ENCODE measurements around the gene KAZN. TPM values are rescaled to one million over a fixed set of nuclear protein-coding genes. Genes with fewer than 3 reads are reported as not detected.

KAZN gene
- polyA plus RNA-seq, 1 of the 3 experiments (the other 2 are of a cell fraction), result 6.8 TPM

DNA sequence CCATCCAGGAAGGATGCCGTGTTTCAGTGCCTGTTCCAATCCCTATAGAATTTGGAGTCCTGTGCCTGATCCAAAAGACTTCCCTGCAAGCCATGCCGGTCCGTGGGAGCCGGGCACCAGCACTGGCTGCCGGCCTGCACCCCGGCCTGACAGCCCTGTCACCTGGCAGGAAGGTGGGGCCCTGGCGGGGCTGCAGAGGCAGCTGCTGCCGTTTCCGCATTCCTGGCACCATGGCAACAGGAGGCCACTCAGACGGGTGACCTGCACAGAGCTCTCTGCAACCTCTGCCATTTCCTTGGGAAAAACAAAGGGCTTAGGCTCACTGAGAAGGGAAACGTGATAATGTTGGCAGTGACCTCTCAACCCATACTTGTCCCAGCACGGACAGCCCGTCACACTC lies 491.9 kb downstream of the KAZN start:
- Histone ChIP-seq H4K20me1 (ENCODE audit: insufficient read depth) (no peaks in the 10 kb centered on the region), H3K9me2 (no peaks in the 10 kb centered on the region), H3K36me3 (replicated peaks in 1 of 2; ENCODE audit: control insufficient read depth in 1 of 2, insufficient read depth in 2 of 2, low read length in 1 of 2) (no peaks in the 10 kb centered on the region), H3F3A (replicated peaks; ENCODE audit: insufficient read depth) (no peaks in the 10 kb centered on the region), H3K27me3 (ENCODE audit: insufficient read depth) (no peaks in the 10 kb centered on the region), H3K9me3 (no peaks in the 10 kb centered on the region), H3K27ac (ENCODE audit: low read depth in 2 of 2, low read length in 1 of 2) (no peak overlapping the region), H3K4me3 (ENCODE audit: low read depth in 2 of 2, low read length in 1 of 2) (no peak overlapping the region), H3K9ac (no peak overlapping the region), H3K4me1 (ENCODE audit: control insufficient read depth in 1 of 2, insufficient read depth in 2 of 2, low read depth in 1 of 2, low read length in 1 of 2) (peaks cover 0 to 15% of the 10 kb centered on the region in 2 experiments; a peak in 1 of 4 replicates), H3K4me2 (no peak overlapping the region), H3K79me2 (ENCODE audit: insufficient read depth) (no peaks in the 10 kb centered on the region), H2AFZ (ENCODE audit: low read depth) (no peak overlapping the region)
- TF ChIP-seq TCF12 (IDR thresholded peaks at IDR 0.05) (no peak), NFIC (IDR thresholded peaks at IDR 0.05; ENCODE audit: borderline replicate concordance) (no peak)
- TF ChIP-seq, protein P1, sequence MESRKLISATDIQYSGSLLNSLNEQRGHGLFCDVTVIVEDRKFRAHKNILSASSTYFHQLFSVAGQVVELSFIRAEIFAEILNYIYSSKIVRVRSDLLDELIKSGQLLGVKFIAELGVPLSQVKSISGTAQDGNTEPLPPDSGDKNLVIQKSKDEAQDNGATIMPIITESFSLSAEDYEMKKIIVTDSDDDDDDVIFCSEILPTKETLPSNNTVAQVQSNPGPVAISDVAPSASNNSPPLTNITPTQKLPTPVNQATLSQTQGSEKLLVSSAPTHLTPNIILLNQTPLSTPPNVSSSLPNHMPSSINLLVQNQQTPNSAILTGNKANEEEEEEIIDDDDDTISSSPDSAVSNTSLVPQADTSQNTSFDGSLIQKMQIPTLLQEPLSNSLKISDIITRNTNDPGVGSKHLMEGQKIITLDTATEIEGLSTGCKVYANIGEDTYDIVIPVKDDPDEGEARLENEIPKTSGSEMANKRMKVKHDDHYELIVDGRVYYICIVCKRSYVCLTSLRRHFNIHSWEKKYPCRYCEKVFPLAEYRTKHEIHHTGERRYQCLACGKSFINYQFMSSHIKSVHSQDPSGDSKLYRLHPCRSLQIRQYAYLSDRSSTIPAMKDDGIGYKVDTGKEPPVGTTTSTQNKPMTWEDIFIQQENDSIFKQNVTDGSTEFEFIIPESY (IDR thresholded peaks at IDR 0.05; ENCODE audit: borderline replicate concordance, low read depth), result no peak
- TF ChIP-seq, protein P2, sequence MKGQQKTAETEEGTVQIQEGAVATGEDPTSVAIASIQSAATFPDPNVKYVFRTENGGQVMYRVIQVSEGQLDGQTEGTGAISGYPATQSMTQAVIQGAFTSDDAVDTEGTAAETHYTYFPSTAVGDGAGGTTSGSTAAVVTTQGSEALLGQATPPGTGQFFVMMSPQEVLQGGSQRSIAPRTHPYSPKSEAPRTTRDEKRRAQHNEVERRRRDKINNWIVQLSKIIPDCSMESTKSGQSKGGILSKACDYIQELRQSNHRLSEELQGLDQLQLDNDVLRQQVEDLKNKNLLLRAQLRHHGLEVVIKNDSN (IDR thresholded peaks at IDR 0.05; ENCODE audit: borderline replicate concordance, low read depth), result no peak
- TF ChIP-seq, protein P3, sequence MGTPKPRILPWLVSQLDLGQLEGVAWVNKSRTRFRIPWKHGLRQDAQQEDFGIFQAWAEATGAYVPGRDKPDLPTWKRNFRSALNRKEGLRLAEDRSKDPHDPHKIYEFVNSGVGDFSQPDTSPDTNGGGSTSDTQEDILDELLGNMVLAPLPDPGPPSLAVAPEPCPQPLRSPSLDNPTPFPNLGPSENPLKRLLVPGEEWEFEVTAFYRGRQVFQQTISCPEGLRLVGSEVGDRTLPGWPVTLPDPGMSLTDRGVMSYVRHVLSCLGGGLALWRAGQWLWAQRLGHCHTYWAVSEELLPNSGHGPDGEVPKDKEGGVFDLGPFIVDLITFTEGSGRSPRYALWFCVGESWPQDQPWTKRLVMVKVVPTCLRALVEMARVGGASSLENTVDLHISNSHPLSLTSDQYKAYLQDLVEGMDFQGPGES (IDR thresholded peaks at IDR 0.05; ENCODE audit: low read depth, low read length), result no peak
- CTCF ChIA-PET, result interaction anchor here (0.6 to 5.1 kb wide), 3 partner anchors 9 to 142 kb away, joined by 3 to 34 read pairs (median 4); no protein-coding TSS in a partner anchor
- 54% methylated on average over 9 of the region's 13 CpGs for WGBS (ENCODE audit: low lambda C conversion rate)
- POLR2A ChIA-PET, result no interaction called here
- no peak for DNase-seq

DNA sequence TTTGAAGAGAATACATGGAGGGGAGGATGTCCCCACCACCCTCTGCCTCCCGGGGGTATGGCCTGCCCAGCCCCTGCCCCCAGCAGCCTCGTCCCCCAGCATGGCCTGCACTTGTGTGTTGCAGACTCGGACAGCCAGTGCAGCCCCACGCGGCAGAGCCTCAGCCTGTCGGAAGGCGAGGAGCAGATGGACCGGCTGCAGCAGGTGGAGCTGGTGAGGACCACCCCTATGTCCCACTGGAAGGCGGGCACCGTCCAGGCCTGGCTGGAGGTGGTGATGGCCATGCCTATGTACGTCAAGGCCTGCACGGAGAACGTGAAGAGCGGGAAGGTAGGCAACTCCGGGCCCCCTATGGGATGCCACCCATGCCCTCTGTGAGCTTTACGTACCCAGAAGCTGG lies 495.6 kb downstream of the KAZN start:
- no peak for TF ChIP-seq RXRA (IDR thresholded peaks at IDR 0.05; ENCODE audit: borderline replicate concordance, low read depth)
- H3K4me3 ChIP-seq (ENCODE audit: low read depth in 2 of 2, low read length in 1 of 2), result no peak overlapping the region

More for the DNA sequence above, 495.6 kb downstream of the KAZN start:
- Histone ChIP-seq H3K79me2 (ENCODE audit: insufficient read depth) (no peaks in the 10 kb centered on the region), H3K9me2 (no peaks in the 10 kb centered on the region), H3K4me1 (ENCODE audit: control insufficient read depth in 1 of 2, insufficient read depth in 2 of 2, low read depth in 1 of 2, low read length in 1 of 2) (peaks cover 0 to 8% of the 10 kb centered on the region in 2 experiments; a peak in 1 of 4 replicates), H3K27ac (ENCODE audit: low read depth in 2 of 2, low read length in 1 of 2) (no peak overlapping the region), H3K9me3 (no peaks in the 10 kb centered on the region), H3K4me2 (no peak overlapping the region), H2AFZ (ENCODE audit: low read depth) (no peak overlapping the region), H4K20me1 (ENCODE audit: insufficient read depth) (no peaks in the 10 kb centered on the region), H3K9ac (no peak overlapping the region), H3K36me3 (replicated peaks in 1 of 2; ENCODE audit: control insufficient read depth in 1 of 2, insufficient read depth in 2 of 2, low read length in 1 of 2) (no peaks in the 10 kb centered on the region), H3K27me3 (ENCODE audit: insufficient read depth) (no peaks in the 10 kb centered on the region), H3F3A (replicated peaks; ENCODE audit: insufficient read depth) (no peaks in the 10 kb centered on the region)
- CTCF ChIA-PET, result interaction anchor here (0.7 kb wide), 1 partner anchor 47 kb away, joined by 6 read pairs; no protein-coding TSS in a partner anchor
- 75% methylated on average over 8 of the region's 16 CpGs for WGBS (ENCODE audit: low lambda C conversion rate)
- DNase-seq, result no peak
- POLR2A ChIA-PET, result no interaction called here
